Colonic mucosa (tissue), 4 donors: Measurements from ENCODE around the gene FBXO11. TPM values are rescaled to one million over a fixed set of nuclear protein-coding genes. Genes with fewer than 3 reads are reported as not detected.

Experiments used
- DNase-seq: peaks from one replicate; pipeline ENCODE4 v3.0.0-alpha.2; 2020
- H3K27ac ChIP-seq: fragments of 200-600 bp; one replicate; pipeline ENCODE4 v1.8.0; 2021
- H3K27me3 ChIP-seq: fragments of 200-600 bp; one replicate; pipeline ENCODE4 v1.8.0; 2021
- H3K36me3 ChIP-seq: fragments of 200-600 bp; one replicate; pipeline ENCODE4 v1.8.0; 2021
- H3K4me1 ChIP-seq: fragments of 200-600 bp; one replicate; pipeline ENCODE4 v1.8.0; 2021; ENCODE audit warnings: mild to moderate bottlenecking
- H3K4me3 ChIP-seq: fragments of 200-600 bp; one replicate; pipeline ENCODE4 v1.8.0; 2021
- H3K9ac ChIP-seq, 2 donors: one replicate each; pipeline ENCODE4 v1.7.0; 2013; ENCODE audit warnings: control low read depth in 2 of 2, low read depth in 2 of 2, low read length in 2 of 2
- H3K9me3 ChIP-seq: fragments of 200-600 bp; one replicate; pipeline ENCODE4 v1.8.0; 2021
- CTCF ChIP-seq: fragments of 200-600 bp; IDR thresholded peaks from one replicate; pipeline ENCODE4 v1.8.0; 2022; ENCODE audit warnings: antibody characterized with exemption, mild to moderate bottlenecking
- intact Hi-C: fragments of 100-400 bp; cut with DNase I; formaldehyde crosslinking; loops from one replicate; pipeline ENCODE4 v1.14.1; 2022
- total RNA-seq, 2 donors: library from RNA; stranded (reverse); fragmentation: NEBNext Ultra II Directional in 1 of 2; extraction: Animal tissue kit (Norgen Biotek cat#: 25700) in 1 of 2; gene quantifications; one replicate each; pipeline ENCODE4 v1.2.1, GENCODE V29; 2021
- donor health status: healthy.
- donor health status: DM: no; HTN: no; CAD: no.
- donor health status: DM: no; HTN: no; CAD: no.

Gene FBXO11
- total RNA-seq, 2 donors from 2014 or later: 40.4 to 47.7 TPM

- intact Hi-C loops: no loop called here
- H3K9ac ChIP-seq: no peak overlapping the region
- H3K4me3 ChIP-seq: no peak overlapping the region
- no peaks in the 10 kb centered on the region for H3K9me3 ChIP-seq
- peaks cover 13% of the 10 kb centered on the region for H3K36me3 ChIP-seq
- H3K27me3 ChIP-seq: no peaks in the 10 kb centered on the region
- no peak overlapping the region for H3K27ac ChIP-seq
- TF ChIP-seq CTCF: no peak
- H3K4me1 ChIP-seq: no peaks in the 10 kb centered on the region
- no peak for DNase-seq
These were observed 102.9 kb downstream of the FBXO11 start for GRCh38 chr2:47803363-47803762.

DNA sequence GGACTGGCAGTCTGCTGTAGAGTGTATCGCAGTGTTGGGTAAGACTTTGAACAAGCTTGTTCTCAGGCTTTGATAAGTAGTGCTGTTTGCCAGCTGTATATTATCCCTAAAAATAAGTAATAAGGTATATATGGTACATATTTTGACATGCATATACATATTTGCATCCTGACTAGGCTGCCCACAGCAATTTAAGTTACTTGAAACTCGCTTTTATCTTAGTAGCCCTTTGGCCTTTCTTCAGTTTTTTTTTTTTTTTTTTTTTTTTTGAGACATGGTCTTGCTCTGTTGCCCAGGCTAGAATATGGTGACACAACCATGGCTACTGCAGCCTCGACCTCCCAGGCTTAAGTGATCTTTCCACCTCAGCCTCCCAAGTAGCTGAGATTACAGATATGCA is 105.2 kb downstream of the FBXO11 start:
- H3K27ac ChIP-seq: no peak overlapping the region
- H3K36me3 ChIP-seq: peaks cover 21% of the 10 kb centered on the region
- no peaks in the 10 kb centered on the region for H3K4me1 ChIP-seq
- no peak overlapping the region for H3K9ac ChIP-seq
- H3K27me3 ChIP-seq: no peaks in the 10 kb centered on the region
- no peak for DNase-seq
- H3K9me3 ChIP-seq: no peaks in the 10 kb centered on the region
- no peak overlapping the region for H3K4me3 ChIP-seq
- no peak for TF ChIP-seq CTCF
- intact Hi-C loops: no loop called here

DNA sequence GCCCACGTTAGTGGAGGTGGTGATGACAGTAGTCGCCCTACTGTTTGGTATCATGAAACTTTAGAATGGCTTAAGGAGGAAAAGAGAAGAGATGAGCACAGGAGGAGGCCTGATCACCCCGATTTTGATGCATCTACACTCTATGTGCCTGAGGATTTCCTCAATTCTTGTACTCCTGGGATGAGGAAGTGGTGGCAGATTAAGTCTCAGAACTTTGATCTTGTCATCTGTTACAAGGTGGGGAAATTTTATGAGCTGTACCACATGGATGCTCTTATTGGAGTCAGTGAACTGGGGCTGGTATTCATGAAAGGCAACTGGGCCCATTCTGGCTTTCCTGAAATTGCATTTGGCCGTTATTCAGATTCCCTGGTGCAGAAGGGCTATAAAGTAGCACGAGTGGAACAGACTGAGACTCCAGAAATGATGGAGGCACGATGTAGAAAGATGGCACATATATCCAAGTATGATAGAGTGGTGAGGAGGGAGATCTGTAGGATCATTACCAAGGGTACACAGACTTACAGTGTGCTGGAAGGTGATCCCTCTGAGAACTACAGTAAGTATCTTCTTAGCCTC is 107.2 kb downstream of the FBXO11 start:
- H3K9me3 ChIP-seq: no peaks in the 10 kb centered on the region
- DNase-seq: no peak
- no peaks in the 10 kb centered on the region for H3K4me1 ChIP-seq
- H3K9ac ChIP-seq: no peak overlapping the region
- H3K27me3 ChIP-seq: no peaks in the 10 kb centered on the region
- H3K4me3 ChIP-seq: no peak overlapping the region
- H3K36me3 ChIP-seq: peaks cover 21% of the 10 kb centered on the region
- no peak overlapping the region for H3K27ac ChIP-seq
- TF ChIP-seq CTCF: no peak
- intact Hi-C loops: no loop called here

DNA sequence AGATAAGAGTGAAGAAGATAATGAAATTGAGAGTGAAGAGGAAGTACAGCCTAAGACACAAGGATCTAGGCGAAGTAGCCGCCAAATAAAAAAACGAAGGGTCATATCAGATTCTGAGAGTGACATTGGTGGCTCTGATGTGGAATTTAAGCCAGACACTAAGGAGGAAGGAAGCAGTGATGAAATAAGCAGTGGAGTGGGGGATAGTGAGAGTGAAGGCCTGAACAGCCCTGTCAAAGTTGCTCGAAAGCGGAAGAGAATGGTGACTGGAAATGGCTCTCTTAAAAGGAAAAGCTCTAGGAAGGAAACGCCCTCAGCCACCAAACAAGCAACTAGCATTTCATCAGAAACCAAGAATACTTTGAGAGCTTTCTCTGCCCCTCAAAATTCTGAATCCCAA is 107.7 kb downstream of the FBXO11 start:
- Histone ChIP-seq H3K4me1 (no peaks in the 10 kb centered on the region), H3K27me3 (no peaks in the 10 kb centered on the region), H3K9ac (no peak overlapping the region), H3K27ac (no peak overlapping the region), H3K36me3 (peaks cover 20% of the 10 kb centered on the region), H3K4me3 (no peak overlapping the region), H3K9me3 (no peaks in the 10 kb centered on the region)
- DNase-seq: no peak
- TF ChIP-seq CTCF: no peak
- intact Hi-C loops: no loop called here

- TF ChIP-seq CTCF: no peak
- no peak for DNase-seq
- Histone ChIP-seq H3K4me1 (no peaks in the 10 kb centered on the region), H3K36me3 (peaks cover 11% of the 10 kb centered on the region), H3K9ac (no peak overlapping the region), H3K4me3 (no peak overlapping the region), H3K9me3 (no peaks in the 10 kb centered on the region), H3K27me3 (no peaks in the 10 kb centered on the region), H3K27ac (no peak overlapping the region)
- intact Hi-C loops: no loop called here
These were observed 110.1 kb downstream of the FBXO11 start for GRCh38 chr2:47796090-47796697.
